ENCODE measurements around the gene FAM89A. TPM values are rescaled to one million over a fixed set of nuclear protein-coding genes. Genes with fewer than 3 reads are reported as not detected.

Gene FAM89A
- total and polyA plus RNA-seq, 2 of the 8 experiments (the other 6 are each of a cell fraction or from before 2014, with no cell fraction given): 2.1 to 2.2 TPM

DNA sequence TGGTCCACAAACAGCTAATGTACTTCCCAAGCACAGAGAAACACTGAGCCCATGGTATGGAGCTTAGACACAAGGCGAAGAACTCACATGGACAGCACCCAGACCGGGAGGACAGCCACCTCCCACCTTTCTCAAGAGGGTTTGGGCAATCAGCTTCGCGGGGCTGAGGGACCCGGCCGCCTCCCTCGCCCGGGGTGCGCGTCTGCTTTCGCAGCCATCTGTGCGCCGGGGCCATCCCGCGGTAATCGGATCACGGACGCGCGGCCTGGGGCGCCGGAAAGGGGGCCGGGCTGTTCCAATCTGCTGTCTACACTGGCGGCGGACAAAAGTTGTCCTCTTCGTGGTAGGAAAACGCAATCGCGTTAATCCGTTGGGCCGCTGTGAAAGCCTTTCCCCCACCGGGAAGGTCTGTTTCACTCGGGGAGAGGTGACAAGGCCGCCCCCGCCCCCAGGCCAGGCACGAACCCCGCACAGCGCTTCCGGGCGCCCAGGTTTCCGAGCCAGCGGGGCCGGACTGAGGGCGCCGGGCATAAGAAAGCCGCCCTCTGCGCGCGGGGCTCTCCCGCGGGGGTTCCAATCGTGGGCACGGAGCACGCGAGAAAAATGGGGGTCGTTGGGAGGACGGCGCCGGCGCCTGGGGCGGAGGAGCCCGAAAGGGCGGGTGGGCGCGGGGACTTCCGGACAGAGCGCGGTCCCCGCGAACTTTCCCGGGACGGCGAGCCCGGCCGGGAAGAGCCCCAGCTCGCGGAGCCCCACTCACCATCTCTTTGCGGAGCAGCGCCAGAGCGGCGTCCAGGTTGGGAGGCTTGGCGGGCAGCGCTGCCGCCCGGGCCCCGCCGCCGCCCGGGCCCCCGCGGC, 664 bp downstream of the FAM89A start (continued):
- no peak for TF ChIP-seq ASH2L (IDR thresholded peaks at IDR 0.05; ENCODE audit: low read length)
- TF ChIP-seq, protein P1, sequence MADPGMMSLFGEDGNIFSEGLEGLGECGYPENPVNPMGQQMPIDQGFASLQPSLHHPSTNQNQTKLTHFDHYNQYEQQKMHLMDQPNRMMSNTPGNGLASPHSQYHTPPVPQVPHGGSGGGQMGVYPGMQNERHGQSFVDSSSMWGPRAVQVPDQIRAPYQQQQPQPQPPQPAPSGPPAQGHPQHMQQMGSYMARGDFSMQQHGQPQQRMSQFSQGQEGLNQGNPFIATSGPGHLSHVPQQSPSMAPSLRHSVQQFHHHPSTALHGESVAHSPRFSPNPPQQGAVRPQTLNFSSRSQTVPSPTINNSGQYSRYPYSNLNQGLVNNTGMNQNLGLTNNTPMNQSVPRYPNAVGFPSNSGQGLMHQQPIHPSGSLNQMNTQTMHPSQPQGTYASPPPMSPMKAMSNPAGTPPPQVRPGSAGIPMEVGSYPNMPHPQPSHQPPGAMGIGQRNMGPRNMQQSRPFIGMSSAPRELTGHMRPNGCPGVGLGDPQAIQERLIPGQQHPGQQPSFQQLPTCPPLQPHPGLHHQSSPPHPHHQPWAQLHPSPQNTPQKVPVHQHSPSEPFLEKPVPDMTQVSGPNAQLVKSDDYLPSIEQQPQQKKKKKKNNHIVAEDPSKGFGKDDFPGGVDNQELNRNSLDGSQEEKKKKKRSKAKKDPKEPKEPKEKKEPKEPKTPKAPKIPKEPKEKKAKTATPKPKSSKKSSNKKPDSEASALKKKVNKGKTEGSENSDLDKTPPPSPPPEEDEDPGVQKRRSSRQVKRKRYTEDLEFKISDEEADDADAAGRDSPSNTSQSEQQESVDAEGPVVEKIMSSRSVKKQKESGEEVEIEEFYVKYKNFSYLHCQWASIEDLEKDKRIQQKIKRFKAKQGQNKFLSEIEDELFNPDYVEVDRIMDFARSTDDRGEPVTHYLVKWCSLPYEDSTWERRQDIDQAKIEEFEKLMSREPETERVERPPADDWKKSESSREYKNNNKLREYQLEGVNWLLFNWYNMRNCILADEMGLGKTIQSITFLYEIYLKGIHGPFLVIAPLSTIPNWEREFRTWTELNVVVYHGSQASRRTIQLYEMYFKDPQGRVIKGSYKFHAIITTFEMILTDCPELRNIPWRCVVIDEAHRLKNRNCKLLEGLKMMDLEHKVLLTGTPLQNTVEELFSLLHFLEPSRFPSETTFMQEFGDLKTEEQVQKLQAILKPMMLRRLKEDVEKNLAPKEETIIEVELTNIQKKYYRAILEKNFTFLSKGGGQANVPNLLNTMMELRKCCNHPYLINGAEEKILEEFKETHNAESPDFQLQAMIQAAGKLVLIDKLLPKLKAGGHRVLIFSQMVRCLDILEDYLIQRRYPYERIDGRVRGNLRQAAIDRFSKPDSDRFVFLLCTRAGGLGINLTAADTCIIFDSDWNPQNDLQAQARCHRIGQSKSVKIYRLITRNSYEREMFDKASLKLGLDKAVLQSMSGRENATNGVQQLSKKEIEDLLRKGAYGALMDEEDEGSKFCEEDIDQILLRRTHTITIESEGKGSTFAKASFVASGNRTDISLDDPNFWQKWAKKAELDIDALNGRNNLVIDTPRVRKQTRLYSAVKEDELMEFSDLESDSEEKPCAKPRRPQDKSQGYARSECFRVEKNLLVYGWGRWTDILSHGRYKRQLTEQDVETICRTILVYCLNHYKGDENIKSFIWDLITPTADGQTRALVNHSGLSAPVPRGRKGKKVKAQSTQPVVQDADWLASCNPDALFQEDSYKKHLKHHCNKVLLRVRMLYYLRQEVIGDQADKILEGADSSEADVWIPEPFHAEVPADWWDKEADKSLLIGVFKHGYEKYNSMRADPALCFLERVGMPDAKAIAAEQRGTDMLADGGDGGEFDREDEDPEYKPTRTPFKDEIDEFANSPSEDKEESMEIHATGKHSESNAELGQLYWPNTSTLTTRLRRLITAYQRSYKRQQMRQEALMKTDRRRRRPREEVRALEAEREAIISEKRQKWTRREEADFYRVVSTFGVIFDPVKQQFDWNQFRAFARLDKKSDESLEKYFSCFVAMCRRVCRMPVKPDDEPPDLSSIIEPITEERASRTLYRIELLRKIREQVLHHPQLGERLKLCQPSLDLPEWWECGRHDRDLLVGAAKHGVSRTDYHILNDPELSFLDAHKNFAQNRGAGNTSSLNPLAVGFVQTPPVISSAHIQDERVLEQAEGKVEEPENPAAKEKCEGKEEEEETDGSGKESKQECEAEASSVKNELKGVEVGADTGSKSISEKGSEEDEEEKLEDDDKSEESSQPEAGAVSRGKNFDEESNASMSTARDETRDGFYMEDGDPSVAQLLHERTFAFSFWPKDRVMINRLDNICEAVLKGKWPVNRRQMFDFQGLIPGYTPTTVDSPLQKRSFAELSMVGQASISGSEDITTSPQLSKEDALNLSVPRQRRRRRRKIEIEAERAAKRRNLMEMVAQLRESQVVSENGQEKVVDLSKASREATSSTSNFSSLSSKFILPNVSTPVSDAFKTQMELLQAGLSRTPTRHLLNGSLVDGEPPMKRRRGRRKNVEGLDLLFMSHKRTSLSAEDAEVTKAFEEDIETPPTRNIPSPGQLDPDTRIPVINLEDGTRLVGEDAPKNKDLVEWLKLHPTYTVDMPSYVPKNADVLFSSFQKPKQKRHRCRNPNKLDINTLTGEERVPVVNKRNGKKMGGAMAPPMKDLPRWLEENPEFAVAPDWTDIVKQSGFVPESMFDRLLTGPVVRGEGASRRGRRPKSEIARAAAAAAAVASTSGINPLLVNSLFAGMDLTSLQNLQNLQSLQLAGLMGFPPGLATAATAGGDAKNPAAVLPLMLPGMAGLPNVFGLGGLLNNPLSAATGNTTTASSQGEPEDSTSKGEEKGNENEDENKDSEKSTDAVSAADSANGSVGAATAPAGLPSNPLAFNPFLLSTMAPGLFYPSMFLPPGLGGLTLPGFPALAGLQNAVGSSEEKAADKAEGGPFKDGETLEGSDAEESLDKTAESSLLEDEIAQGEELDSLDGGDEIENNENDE (IDR thresholded peaks at IDR 0.05; ENCODE audit: insufficient replicate concordance, low read length): no peak
- TF ChIP-seq SP1 (IDR thresholded peaks at IDR 0.05; ENCODE audit: low read depth, low read length): no peak
- TF ChIP-seq EZH2 (IDR thresholded peaks at IDR 0.05; ENCODE audit: low read depth, low read length, severe bottlenecking): peak; percentile 90
- TF ChIP-seq BACH1 (IDR thresholded peaks at IDR 0.05; ENCODE audit: low read length): no peak
- TF ChIP-seq, protein P2, sequence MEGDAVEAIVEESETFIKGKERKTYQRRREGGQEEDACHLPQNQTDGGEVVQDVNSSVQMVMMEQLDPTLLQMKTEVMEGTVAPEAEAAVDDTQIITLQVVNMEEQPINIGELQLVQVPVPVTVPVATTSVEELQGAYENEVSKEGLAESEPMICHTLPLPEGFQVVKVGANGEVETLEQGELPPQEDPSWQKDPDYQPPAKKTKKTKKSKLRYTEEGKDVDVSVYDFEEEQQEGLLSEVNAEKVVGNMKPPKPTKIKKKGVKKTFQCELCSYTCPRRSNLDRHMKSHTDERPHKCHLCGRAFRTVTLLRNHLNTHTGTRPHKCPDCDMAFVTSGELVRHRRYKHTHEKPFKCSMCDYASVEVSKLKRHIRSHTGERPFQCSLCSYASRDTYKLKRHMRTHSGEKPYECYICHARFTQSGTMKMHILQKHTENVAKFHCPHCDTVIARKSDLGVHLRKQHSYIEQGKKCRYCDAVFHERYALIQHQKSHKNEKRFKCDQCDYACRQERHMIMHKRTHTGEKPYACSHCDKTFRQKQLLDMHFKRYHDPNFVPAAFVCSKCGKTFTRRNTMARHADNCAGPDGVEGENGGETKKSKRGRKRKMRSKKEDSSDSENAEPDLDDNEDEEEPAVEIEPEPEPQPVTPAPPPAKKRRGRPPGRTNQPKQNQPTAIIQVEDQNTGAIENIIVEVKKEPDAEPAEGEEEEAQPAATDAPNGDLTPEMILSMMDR (IDR thresholded peaks at IDR 0.05; ENCODE audit: control extremely low read depth in 1 of 3, insufficient read depth in 1 of 3, low read depth in 1 of 3, low read length in 3 of 3): no peak
